Subcutaneous abdominal adipose tissue (tissue), 5 donors: Measurements from ENCODE around the gene CRACDL.

ENCODE experiments used
- H3K27ac ChIP-seq: one replicate; pipeline ENCODE4 v1.7.0; 2013; ENCODE audit warnings: low read depth, mild to moderate bottlenecking, inconsistent platforms, low read length, moderate library complexity
- H3K27me3 ChIP-seq, 5 donors: one replicate each; pipeline ENCODE4 v1.7.0; 2013; ENCODE audit warnings: low read length in 5 of 5, inconsistent platforms in 1 of 5; ENCODE audit not compliant: control insufficient read depth in 5 of 5, insufficient read depth in 4 of 5
- H3K36me3 ChIP-seq, 5 donors: one replicate each; pipeline ENCODE4 v1.7.0; 2013; ENCODE audit warnings: low read length in 5 of 5; ENCODE audit not compliant: control insufficient read depth in 5 of 5, insufficient read depth in 5 of 5
- H3K4me1 ChIP-seq, 5 donors: one replicate each; pipeline ENCODE4 v1.7.0; 2013; ENCODE audit warnings: low read length in 5 of 5, mild to moderate bottlenecking in 3 of 5, moderate library complexity in 1 of 5; ENCODE audit not compliant: control insufficient read depth in 5 of 5, insufficient read depth in 5 of 5
- H3K4me3 ChIP-seq, 5 donors: one replicate each; pipeline ENCODE4 v1.7.0; 2013; ENCODE audit warnings: low read length in 5 of 5, low read depth in 1 of 5
- H3K9ac ChIP-seq, 5 donors: one replicate each; pipeline ENCODE4 v1.7.0; 2013; ENCODE audit warnings: low read length in 5 of 5, mild to moderate bottlenecking in 4 of 5, moderate library complexity in 3 of 5
- H3K9me3 ChIP-seq, 5 donors: one replicate each; pipeline ENCODE4 v1.7.0; 2013; ENCODE audit warnings: low read length in 5 of 5; ENCODE audit not compliant: control insufficient read depth in 5 of 5
- donor health status: healthy.
- donor health status: healthy.
- donor health status: healthy.
- donor health status: healthy.
- donor health status: healthy.

CRACDL gene

GRCh38 chr2:98846041-98846440, 90.0 kb downstream of the CRACDL start:
- no peak overlapping the region for H3K9ac ChIP-seq
- H3K36me3 ChIP-seq = no peaks in the 10 kb centered on the region
- H3K27ac ChIP-seq = no peak overlapping the region
- H3K4me1 ChIP-seq = no peaks in the 10 kb centered on the region
- H3K4me3 ChIP-seq = no peak overlapping the region
- H3K9me3 ChIP-seq = no peaks in the 10 kb centered on the region
- H3K27me3 ChIP-seq = peaks cover 0 to 9% (median 4%) of the 10 kb centered on the region in 5 donors

GRCh38 chr2:98842136-98842535, 93.9 kb downstream of the CRACDL start:
- H3K4me3 ChIP-seq = no peak overlapping the region

DNA sequence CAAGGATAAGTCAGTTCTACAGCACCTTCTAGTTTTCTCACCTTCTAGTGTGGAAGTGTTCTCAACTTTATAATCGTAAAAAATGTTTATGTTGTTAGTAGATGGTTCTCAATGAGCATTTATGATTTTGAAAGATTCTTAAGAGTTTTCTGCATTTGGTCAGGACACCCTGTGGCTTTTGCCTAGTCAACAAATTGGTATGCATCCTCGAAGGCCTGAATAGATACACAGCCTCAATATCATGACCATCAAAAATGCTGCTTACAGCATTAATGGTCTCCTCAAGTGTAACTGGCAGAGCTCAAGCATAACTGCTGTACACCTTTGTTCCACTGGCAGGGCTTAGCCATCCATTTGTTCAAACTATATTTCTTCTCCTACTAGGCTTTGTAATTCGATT, 96.7 kb downstream of the CRACDL start:
- Histone ChIP-seq H3K27ac (no peak overlapping the region), H3K9ac (no peak overlapping the region), H3K4me1 (peaks cover 0 to 13% (median 3%) of the 10 kb centered on the region in 5 donors), H3K36me3 (no peaks in the 10 kb centered on the region), H3K9me3 (no peaks in the 10 kb centered on the region), H3K4me3 (no peak overlapping the region), H3K27me3 (no peaks in the 10 kb centered on the region)

More at GRCh38 chr2:98842136-98842535, 93.9 kb downstream of the CRACDL start:
- H3K9ac ChIP-seq = no peak overlapping the region
- H3K4me1 ChIP-seq = peaks cover 0 to 2% (median 0%) of the 10 kb centered on the region in 5 donors
- H3K27ac ChIP-seq = no peak overlapping the region
- H3K27me3 ChIP-seq = no peaks in the 10 kb centered on the region
- no peaks in the 10 kb centered on the region for H3K36me3 ChIP-seq
- no peaks in the 10 kb centered on the region for H3K9me3 ChIP-seq

- H3K4me3 ChIP-seq = no peak overlapping the region
Measured at GRCh38 chr2:98835831-98836385, 100.1 kb downstream of the CRACDL start.

DNA sequence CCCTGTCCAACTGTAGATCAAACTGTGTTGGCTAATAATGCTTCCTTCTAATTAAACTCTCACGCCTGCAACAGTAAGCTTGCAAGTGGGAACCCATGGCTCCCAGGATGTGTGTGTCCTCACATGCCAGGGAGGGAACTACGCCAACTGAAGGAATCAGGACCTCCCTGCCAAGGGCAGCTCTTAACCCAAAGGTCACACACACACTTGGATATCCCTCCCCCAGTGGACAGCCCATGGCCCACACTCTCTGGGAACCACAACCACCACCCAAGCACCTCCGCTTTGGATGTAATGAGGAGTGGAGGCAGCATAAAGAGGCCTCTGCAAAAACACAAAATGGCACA, 102.1 kb downstream of the CRACDL start:
- Histone ChIP-seq H3K9ac (no peak overlapping the region), H3K9me3 (no peaks in the 10 kb centered on the region), H3K4me1 (peaks cover 0 to 44% (median 8%) of the 10 kb centered on the region in 5 donors), H3K27me3 (no peaks in the 10 kb centered on the region), H3K27ac (no peak overlapping the region), H3K4me3 (no peak overlapping the region), H3K36me3 (no peaks in the 10 kb centered on the region)

More at GRCh38 chr2:98835831-98836385, 100.1 kb downstream of the CRACDL start:
- Histone ChIP-seq H3K27ac (no peak overlapping the region), H3K27me3 (no peaks in the 10 kb centered on the region), H3K4me1 (peaks cover 0 to 34% (median 8%) of the 10 kb centered on the region in 5 donors), H3K9ac (no peak overlapping the region), H3K36me3 (no peaks in the 10 kb centered on the region), H3K9me3 (no peaks in the 10 kb centered on the region)

- Histone ChIP-seq H3K27me3 (no peaks in the 10 kb centered on the region), H3K9ac (peak overlapping the region in 1 of 5 donors; percentile 33), H3K27ac (peak overlapping the region; percentile 50), H3K9me3 (no peaks in the 10 kb centered on the region), H3K4me3 (no peak overlapping the region), H3K4me1 (peaks cover 0 to 49% (median 8%) of the 10 kb centered on the region in 5 donors), H3K36me3 (no peaks in the 10 kb centered on the region)
Measured at GRCh38 chr2:98833172-98833916, 102.7 kb downstream of the CRACDL start.

DNA sequence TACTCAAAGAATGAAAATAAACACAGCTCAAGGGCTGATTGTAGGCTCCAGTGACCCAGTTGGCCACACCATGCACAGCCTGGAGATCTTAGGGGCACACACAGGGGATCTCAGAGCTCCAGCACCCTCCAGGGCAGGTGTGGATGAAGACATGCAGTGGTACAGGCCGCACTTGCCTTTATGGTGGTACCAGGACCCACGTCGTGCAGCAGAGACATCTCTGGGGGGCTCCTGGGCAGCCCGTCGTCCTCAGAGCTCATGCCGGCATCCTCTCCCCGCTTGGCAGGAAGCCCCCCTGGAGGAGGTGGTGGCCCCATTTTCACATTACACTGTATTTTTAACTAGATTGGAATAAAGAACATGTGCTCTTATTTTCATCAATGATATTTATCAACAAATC, 103.9 kb downstream of the CRACDL start:
- peaks cover 0 to 4% (median 0%) of the 10 kb centered on the region in 5 donors for H3K27me3 ChIP-seq
- H3K9me3 ChIP-seq = no peaks in the 10 kb centered on the region
- no peak overlapping the region for H3K9ac ChIP-seq
- H3K4me1 ChIP-seq = peaks cover 0 to 50% (median 6%) of the 10 kb centered on the region in 5 donors
- H3K27ac ChIP-seq = peak overlapping the region; percentile 50
- no peaks in the 10 kb centered on the region for H3K36me3 ChIP-seq
- H3K4me3 ChIP-seq = no peak overlapping the region

GRCh38 chr2:98830571-98831145, 105.4 kb downstream of the CRACDL start:
- H3K27me3 ChIP-seq = peaks cover 0 to 4% (median 0%) of the 10 kb centered on the region in 5 donors

DNA sequence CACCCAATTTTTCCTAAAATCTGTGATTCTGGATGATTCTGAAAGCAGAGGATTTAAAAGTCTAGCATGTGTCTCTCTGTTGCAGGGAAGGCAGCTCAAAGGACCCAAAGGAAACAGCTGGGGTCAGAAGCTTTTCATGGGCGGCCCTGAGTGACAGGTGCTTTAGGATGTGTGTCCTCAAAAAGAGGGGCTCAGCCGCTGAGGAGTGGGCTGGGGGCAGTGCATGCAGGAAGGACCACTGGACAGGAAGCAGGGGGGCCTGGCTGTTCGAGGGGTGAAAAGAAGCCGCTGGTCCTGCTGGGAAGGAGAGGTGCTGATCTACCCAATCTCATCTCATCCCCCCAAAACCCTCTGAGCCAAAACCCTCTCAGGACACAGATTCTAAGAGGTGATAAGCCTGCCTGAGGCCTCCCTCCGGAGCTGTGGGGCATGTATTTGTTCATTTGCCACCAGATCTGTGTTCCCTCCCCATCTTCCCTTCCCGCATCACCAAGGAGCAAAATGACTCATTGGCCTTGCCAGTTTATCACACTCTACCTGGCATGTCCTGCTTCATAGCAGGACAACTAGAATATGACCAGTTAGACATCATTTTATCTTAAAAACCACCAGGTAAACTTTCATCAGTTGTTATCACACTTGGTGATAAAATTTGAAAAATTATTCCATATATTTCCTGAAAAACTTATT, 106.3 kb downstream of the CRACDL start:
- no peak overlapping the region for H3K4me3 ChIP-seq
- no peak overlapping the region for H3K9ac ChIP-seq
- peaks cover 0 to 4% (median 0%) of the 10 kb centered on the region in 5 donors for H3K27me3 ChIP-seq
- H3K9me3 ChIP-seq = no peaks in the 10 kb centered on the region
- no peaks in the 10 kb centered on the region for H3K36me3 ChIP-seq
- peaks cover 0 to 49% (median 14%) of the 10 kb centered on the region in 5 donors for H3K4me1 ChIP-seq
- H3K27ac ChIP-seq = no peak overlapping the region

More at GRCh38 chr2:98830571-98831145, 105.4 kb downstream of the CRACDL start:
- Histone ChIP-seq H3K9ac (no peak overlapping the region), H3K27ac (no peak overlapping the region), H3K4me1 (peaks cover 0 to 44% (median 5%) of the 10 kb centered on the region in 5 donors), H3K4me3 (no peak overlapping the region), H3K9me3 (no peaks in the 10 kb centered on the region), H3K36me3 (no peaks in the 10 kb centered on the region)
